TTC549 (cell line): ENCODE data around the gene APEX1.
"Not testable (repeated sequence)": the region's sequence is repeated elsewhere in the genome, so short reads cannot be mapped to it uniquely, and the experiment has no call there.

Source experiments
- FAIRE-seq: peaks from 2 replicates; lab custom pipeline; 2012; peaks lifted over from hg19 to GRCh38; lab: Jason Lieb, UNC

The APEX1 gene

GRCh38 chr14:20435582-20436362 is 19.3 kb upstream of the APEX1 start, which contains the start of gene KLHL33:
TSS of gene KLHL33 (minus strand) at chr14:20436166. CDS start at chr14:20435811, 355 bp downstream.
- FAIRE-seq, result no peak

- no peak for FAIRE-seq
These were observed 18.7 kb upstream of the APEX1 start for GRCh38 chr14:20436363-20436755.

GRCh38 chr14:20438664-20439063 is 16.4 kb upstream of the APEX1 start:
- no peak for FAIRE-seq

- FAIRE-seq, result no peak
These were observed 14.6 kb upstream of the APEX1 start for GRCh38 chr14:20440465-20440864.

GRCh38 chr14:20440882-20441281 is 14.1 kb upstream of the APEX1 start:
- no peak for FAIRE-seq

- no peak for FAIRE-seq
These were observed 13.6 kb upstream of the APEX1 start for GRCh38 chr14:20441461-20441860.

GRCh38 chr14:20443650-20444049 is 11.4 kb upstream of the APEX1 start:
- FAIRE-seq, result not testable (repeated sequence)

GRCh38 chr14:20446889-20447288 is 8.1 kb upstream of the APEX1 start:
- no peak for FAIRE-seq

- FAIRE-seq, result not testable (repeated sequence)
These were observed 2.2 kb upstream of the APEX1 start for GRCh38 chr14:20452831-20453230.

GRCh38 chr14:20455355-20456300 is 602 bp downstream of the APEX1 start:
- FAIRE-seq, result no peak

- FAIRE-seq, result no peak
These were observed 1.9 kb downstream of the APEX1 start for GRCh38 chr14:20456971-20457370.

GRCh38 chr14:20458031-20458789 is 3.2 kb downstream of the APEX1 start:
- no peak for FAIRE-seq

GRCh38 chr14:20460458-20461224 is 5.6 kb downstream of the APEX1 start:
- FAIRE-seq, result no peak

GRCh38 chr14:20461225-20462141 is 6.5 kb downstream of the APEX1 start, which contains the start of gene PIP4P1:
TSS of gene PIP4P1 (minus strand) at chr14:20461434. CDS start at chr14:20461325, 109 bp downstream.
- FAIRE-seq, result peak; percentile 98

- no peak for FAIRE-seq
These were observed 13.8 kb downstream of the APEX1 start for GRCh38 chr14:20468764-20469241.

- no peak for FAIRE-seq
These were observed 14.3 kb downstream of the APEX1 start, which contains the start of gene PNP for GRCh38 chr14:20469242-20469889. TSS of gene PNP (plus strand) at chr14:20469406. CDS start at chr14:20469525, 119 bp downstream.

GRCh38 chr14:20469890-20470602 is 15.0 kb downstream of the APEX1 start:
- no peak for FAIRE-seq

GRCh38 chr14:20470603-20470901 is 15.5 kb downstream of the APEX1 start:
- FAIRE-seq, result no peak

- FAIRE-seq, result no peak
These were observed 17.6 kb downstream of the APEX1 start for GRCh38 chr14:20472536-20473169.
